ENCODE data around the gene PCDH15.
A peak's percentile ranks its signal among the peaks of the same experiment; 100 is the strongest.

Gene PCDH15

GRCh38 chr10:54800741-54801421 lies at the start of gene PCDH15:
Gene PCDH15, minus strand, starts transcription at chr10:54801231. Its CDS starts 136,969 bp downstream, at chr10:54664262.
- peak; percentile 35 for DNase-seq

GRCh38 chr10:54843932-54844331 lies 42.9 kb upstream of the PCDH15 start:
- DNase-seq, result no peak

GRCh38 chr10:54843085-54843646 lies 42.1 kb upstream of the PCDH15 start:
- DNase-seq, result no peak

GRCh38 chr10:54837479-54837878 lies 36.4 kb upstream of the PCDH15 start:
- DNase-seq, result no peak

GRCh38 chr10:54833029-54833428 lies 32.0 kb upstream of the PCDH15 start:
- no peak for DNase-seq

- DNase-seq, result no peak
Measured at GRCh38 chr10:54826994-54827560, 26.0 kb upstream of the PCDH15 start.

- DNase-seq, result no peak
Measured at GRCh38 chr10:54815583-54815982, 14.6 kb upstream of the PCDH15 start.

- no peak for DNase-seq
Measured at GRCh38 chr10:54808186-54808935, 7.3 kb upstream of the PCDH15 start.

GRCh38 chr10:54799506-54799905 lies 1.5 kb downstream of the PCDH15 start:
- DNase-seq, result no peak

- no peak for DNase-seq
Measured at GRCh38 chr10:54797636-54798321, 3.3 kb downstream of the PCDH15 start.

GRCh38 chr10:54796881-54797280 lies 4.2 kb downstream of the PCDH15 start:
- no peak for DNase-seq

GRCh38 chr10:54776622-54777021 lies 24.4 kb downstream of the PCDH15 start:
- DNase-seq, result no peak

- DNase-seq, result no peak
Measured at GRCh38 chr10:54772468-54773122, 28.4 kb downstream of the PCDH15 start.

- no peak for DNase-seq
Measured at GRCh38 chr10:54769051-54769450, 32.0 kb downstream of the PCDH15 start.

GRCh38 chr10:54758791-54759190 lies 42.2 kb downstream of the PCDH15 start:
- no peak for DNase-seq

GRCh38 chr10:54749623-54750022 lies 51.4 kb downstream of the PCDH15 start:
- no peak for DNase-seq

- no peak for DNase-seq
Measured at GRCh38 chr10:54745436-54745835, 55.6 kb downstream of the PCDH15 start.

GRCh38 chr10:54742416-54742815 lies 58.6 kb downstream of the PCDH15 start:
- DNase-seq, result no peak

GRCh38 chr10:54728511-54728910 lies 72.5 kb downstream of the PCDH15 start:
- DNase-seq, result no peak

- DNase-seq, result no peak
Measured at GRCh38 chr10:54722075-54722474, 79.0 kb downstream of the PCDH15 start.

- peak; percentile 38 for DNase-seq
Measured at GRCh38 chr10:54710918-54711317, 90.1 kb downstream of the PCDH15 start.

GRCh38 chr10:54708591-54708990 lies 92.4 kb downstream of the PCDH15 start:
- DNase-seq, result no peak

- no peak for DNase-seq
Measured at GRCh38 chr10:54708021-54708420, 93.0 kb downstream of the PCDH15 start.
